GM19372 (cell line): Measurements from ENCODE around the gene MAZ.

ENCODE experiments used
- ATAC-seq: cut with Tn5 transposase; IDR thresholded peaks from one replicate; pipeline ENCODE4 v1.9.1; 2021; ENCODE audit warnings: mild to moderate bottlenecking, low read depth, moderate library complexity; ENCODE audit not compliant: unreplicated experiment

MAZ gene

GRCh38 chr16:29807426-29808218 lies 1.3 kb downstream of the MAZ start:
- ATAC-seq: no peak

DNA sequence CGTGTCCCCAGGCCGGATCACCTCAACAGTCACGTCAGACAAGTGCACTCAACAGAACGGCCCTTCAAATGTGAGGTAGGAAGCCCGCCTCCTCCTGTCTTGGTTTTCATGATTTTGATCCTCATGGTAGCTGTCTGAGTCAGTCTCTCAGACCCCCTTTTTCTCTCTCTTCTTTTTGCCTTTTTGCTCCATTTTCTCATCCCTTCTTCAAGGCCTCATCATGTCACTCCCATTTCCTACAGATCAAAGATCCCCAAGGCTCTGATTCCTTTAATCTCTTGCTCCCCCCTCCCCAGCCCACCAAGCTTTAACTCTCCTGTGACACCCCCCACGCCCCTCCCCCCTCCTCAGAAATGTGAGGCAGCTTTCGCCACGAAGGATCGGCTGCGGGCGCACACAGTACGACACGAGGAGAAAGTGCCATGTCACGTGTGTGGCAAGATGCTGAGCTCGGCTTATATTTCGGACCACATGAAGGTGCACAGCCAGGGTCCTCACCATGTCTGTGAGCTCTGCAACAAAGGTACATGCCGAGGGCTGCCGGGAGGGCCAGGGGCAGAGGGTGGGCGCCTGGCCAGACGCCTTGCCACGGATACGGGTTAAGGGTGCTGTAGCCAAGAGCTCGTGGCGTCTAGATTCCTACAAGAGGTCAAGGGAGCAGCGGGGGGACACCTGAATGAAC lies 2.0 kb downstream of the MAZ start:
- ATAC-seq: no peak

- no peak for ATAC-seq
Observed at GRCh38 chr16:29809031-29809747, 2.9 kb downstream of the MAZ start.

DNA sequence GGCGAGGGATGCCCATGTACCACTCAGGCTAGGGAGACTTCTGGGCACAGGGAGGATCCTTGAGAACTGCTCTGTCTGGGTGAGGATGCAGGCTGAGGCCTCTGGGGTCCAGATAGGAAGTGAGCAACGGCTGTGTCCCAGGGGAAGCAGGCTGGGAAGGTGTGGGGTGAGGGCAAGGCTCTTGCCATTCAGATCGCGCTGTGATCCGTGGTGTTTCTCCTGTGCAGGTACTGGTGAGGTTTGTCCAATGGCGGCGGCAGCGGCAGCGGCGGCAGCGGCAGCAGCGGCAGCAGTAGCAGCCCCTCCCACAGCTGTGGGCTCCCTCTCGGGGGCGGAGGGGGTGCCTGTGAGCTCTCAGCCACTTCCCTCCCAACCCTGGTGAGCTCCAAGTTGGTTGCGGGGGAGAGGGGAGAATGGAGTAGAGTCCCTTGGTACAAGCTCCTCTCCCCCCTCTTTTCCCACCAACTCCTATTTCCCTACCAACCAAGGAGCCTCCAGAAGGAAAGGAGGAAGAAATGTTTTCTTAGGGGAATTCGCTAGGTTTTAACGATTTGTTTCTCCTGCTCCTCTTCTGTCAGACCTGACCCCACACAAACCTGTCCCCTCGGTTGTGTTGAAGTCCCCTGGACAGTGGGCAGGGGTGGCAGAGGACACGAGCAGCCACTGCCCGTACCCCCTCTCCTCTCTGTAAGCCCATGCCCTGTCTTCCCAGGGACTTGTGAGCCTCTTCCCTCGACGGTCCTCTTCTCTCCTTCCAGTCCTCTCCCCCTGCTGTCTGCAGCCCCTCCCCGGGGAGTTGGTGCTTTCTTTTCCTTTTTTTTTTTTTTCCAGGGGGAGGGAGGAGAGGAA lies 3.7 kb downstream of the MAZ start:
- no peak for ATAC-seq

DNA sequence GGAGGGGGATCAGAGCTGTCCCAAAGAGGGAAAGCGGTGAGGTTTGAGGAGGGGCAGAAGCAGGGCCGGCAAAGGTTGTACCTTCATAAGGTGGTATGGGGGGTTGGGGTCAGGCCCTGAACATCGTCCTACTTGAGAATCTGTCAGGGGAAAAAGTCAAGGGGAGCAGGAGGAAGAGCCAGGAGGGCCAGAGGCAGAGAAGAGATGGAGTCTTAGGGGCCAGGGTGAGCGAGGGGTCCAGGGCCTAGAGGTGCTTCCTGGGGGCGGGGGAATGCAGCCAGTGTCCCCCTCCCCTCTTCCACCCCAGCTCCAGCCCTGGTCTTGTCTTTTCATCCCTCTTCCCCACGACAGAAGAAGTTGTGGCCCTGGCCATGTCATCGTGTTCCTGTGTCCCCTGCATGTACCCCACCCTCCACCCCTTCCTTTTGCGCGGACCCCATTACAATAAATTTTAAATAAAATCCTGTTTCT lies 4.4 kb downstream of the MAZ start:
- no peak for ATAC-seq

DNA sequence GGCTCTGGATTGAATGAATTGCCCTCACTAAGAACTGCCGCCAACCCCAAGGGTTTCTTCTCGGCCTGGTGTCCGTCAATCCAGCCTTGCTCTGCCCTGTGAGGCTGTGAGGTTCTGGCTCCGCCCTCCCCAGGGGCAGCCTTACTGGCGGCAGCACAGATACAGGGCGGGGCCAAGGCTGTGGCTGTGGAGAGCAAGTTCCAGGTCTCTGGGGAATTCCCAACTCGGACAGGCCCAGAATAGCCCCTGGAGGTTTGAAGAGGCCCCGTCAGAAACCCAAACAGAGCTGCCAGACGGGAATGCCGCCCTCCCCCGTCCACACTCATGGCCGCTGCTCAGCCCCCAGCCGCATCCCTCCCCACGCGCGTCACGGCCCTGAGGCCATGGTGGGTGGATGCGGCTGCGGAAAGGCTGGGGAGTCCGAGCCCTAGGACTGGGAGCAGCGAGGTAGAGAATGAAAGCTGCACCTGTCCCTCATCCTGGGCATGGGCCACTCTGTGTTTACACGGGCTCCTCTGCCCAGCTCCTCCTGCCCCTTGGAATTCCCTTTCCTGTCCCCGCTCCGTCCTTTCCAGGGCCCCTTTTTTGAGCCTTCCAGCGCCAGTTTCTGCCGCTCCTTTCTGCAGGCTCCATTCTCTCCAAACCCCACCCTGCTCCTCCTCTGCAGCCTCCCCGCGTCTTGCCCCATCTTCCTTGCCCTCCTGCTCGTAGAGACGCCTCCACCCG lies 5.0 kb downstream of the MAZ start:
- no peak for ATAC-seq

DNA sequence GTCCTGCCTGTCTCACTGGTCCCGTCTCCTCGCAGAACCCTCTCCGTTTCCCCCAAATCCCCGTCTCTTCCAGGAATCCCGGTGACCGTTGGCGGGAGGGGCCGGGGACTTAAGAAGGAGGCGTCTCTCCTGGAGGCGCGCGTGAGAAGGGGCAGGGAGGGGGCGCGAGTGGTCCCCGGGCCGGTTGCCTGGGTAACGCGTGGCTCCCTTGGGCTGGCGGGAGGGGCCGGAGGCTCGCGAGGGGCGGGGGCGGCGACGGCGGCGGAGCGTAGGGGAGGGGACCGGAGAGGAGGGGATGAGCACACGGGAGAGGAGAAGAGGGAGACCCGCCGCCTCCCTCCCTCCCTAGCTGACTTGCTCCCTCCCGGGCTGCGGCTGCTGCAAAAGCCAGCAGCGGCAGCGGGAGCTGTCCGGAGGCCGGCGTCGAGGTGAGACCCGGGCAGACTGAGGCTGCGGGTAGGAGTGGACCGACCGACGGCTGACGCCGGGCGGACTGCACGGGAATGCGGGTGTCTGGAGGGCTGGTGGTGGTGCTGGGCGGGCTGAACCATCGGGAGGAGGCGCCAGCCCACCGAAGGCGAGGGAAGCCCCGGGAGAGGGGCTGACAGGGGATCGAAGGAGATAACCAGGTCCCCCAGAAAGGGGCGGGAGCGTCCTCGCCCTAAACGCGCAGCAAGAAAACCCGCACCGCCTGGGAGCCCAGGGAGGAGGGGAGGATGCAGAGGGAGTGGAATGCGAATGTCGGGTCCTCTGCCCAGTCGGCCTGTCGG lies 5.8 kb downstream of the MAZ start, which contains the start of gene PRRT2:
Gene PRRT2 (plus strand): TSS at position 298 of the 770 bp plus-strand sequence. CDS start 862 bp downstream, outside the sequence.
- ATAC-seq: no peak

GRCh38 chr16:29812754-29813643 lies 6.7 kb downstream of the MAZ start:
- ATAC-seq: no peak

GRCh38 chr16:29813644-29814562 lies 7.6 kb downstream of the MAZ start:
- ATAC-seq: no peak

DNA sequence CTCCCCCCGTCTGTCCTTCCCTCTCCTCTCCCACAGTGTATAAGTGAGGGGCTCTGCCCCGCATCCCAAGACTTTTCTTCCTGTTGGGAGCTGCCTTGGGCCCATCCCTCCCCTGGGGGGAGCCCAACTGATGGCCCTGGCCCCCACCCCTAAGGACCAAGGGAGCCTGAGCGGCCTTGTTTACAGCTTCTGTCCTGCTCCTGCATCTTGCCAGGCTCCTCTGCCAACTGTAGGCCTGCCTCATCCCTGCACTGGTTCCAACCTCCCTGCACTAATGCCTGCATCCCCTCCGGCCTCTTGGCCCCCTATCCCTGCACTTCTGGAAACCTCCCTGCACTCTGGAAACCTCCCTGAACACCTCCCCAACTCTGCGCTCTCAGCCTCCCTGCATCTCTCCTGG lies 8.3 kb downstream of the MAZ start:
- no peak for ATAC-seq

DNA sequence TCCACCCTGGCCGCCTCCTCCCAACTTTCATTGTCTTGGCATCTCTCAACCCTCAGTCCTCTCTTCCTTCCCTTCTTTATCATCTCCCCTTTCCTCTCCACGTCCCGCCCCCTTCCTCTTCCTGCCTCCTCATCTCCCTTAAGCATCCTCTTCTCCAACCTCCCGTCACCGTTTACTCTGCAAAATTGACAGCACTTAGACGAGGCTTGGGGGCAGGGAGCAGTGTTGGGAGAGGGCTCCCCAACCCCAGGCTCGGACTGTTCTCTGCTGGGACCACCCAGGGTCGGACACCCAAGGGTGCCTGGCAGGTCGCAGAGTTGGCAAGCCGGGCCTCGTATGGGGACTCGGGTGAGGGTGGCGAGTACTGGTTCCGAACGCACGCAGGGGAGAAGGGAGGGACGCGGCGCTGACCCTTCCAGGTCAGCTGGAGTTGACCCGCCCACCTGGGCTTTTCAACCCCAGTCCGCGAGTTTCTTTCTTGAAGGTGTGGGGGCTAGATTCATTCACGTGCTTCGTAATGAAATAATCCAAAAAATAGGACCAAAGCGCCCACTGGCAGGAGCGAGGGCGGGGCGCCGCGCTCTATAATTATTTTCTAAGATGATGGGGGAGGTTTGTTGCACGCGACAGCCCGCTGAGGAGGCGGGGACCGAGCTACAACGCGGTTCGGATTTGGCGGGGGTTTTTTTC lies 8.8 kb downstream of the MAZ start:
- ATAC-seq: no peak

- ATAC-seq: peak; percentile 66
Observed at GRCh38 chr16:29815793-29816693, 9.7 kb downstream of the MAZ start, which contains the start of gene PAGR1. TSS of gene PAGR1 (plus strand) at chr16:29816152. CDS start at chr16:29816526, 374 bp downstream.

GRCh38 chr16:29816694-29817441 lies 10.5 kb downstream of the MAZ start:
- ATAC-seq: peak; percentile 5

DNA sequence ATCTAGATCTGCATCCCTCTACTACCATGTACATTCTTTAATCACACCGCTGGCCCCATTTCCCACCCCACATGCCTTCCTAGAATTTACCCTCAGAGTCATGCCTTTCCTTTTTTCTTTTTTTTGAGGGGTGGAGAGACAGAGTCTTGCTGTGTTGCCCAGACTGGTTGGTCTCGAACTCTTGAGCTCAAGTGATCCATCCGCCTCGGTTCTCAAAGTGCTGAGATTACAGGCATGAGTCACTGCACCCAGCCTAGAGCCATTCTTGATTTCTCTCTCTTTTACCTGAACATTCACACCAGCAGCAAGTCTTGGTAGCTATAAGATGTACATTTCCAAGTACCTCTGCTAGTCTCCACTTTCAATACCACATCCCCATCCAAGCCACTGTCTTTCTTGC lies 11.8 kb downstream of the MAZ start:
- ATAC-seq: no peak
